GM18858 (cell line): ENCODE data around the gene TIGD6.
A peak's percentile ranks its signal among the peaks of the same experiment; 100 is the strongest.

ENCODE experiments used
- ATAC-seq: cut with Tn5 transposase; IDR thresholded peaks from one replicate; pipeline ENCODE4 v1.9.1; 2021; ENCODE audit not compliant: unreplicated experiment

The TIGD6 gene

GRCh38 chr5:149981206-149981605 is 19.2 kb downstream of the TIGD6 start:
- no peak for ATAC-seq

- no peak for ATAC-seq
Measured at GRCh38 chr5:149979896-149980295, 20.6 kb downstream of the TIGD6 start.

- no peak for ATAC-seq
Measured at GRCh38 chr5:149975409-149975808, 25.0 kb downstream of the TIGD6 start.

GRCh38 chr5:149969181-149969930 is 31.1 kb downstream of the TIGD6 start:
- ATAC-seq, result no peak

- no peak for ATAC-seq
Measured at GRCh38 chr5:149966946-149967345, 33.5 kb downstream of the TIGD6 start.

GRCh38 chr5:149963729-149964128 is 36.7 kb downstream of the TIGD6 start:
- ATAC-seq, result no peak

- ATAC-seq, result no peak
Measured at GRCh38 chr5:149962601-149963300, 37.7 kb downstream of the TIGD6 start.

- ATAC-seq, result no peak
Measured at GRCh38 chr5:149961957-149962409, 38.5 kb downstream of the TIGD6 start.

- ATAC-seq, result no peak
Measured at GRCh38 chr5:149961186-149961685, 39.2 kb downstream of the TIGD6 start.

- peak; percentile 97 for ATAC-seq
Measured at GRCh38 chr5:149960272-149961185, 39.9 kb downstream of the TIGD6 start, which contains the start of gene SLC26A2. Gene SLC26A2 (plus strand): TSS chr5:149960758. CDS start chr5:149977653, 16,895 bp downstream.

GRCh38 chr5:149959406-149960236 is 40.8 kb downstream of the TIGD6 start:
- ATAC-seq, result no peak

GRCh38 chr5:149957855-149958254 is 42.6 kb downstream of the TIGD6 start:
- ATAC-seq, result no peak

GRCh38 chr5:149956685-149957084 is 43.8 kb downstream of the TIGD6 start:
- no peak for ATAC-seq

GRCh38 chr5:149954798-149955197 is 45.7 kb downstream of the TIGD6 start:
- no peak for ATAC-seq

- ATAC-seq, result no peak
Measured at GRCh38 chr5:149953436-149954121, 46.9 kb downstream of the TIGD6 start.

- no peak for ATAC-seq
Measured at GRCh38 chr5:149951138-149951749, 49.2 kb downstream of the TIGD6 start.

- ATAC-seq, result no peak
Measured at GRCh38 chr5:149948993-149949392, 51.5 kb downstream of the TIGD6 start.

GRCh38 chr5:149946118-149946517 is 54.3 kb downstream of the TIGD6 start:
- ATAC-seq, result no peak

- ATAC-seq, result no peak
Measured at GRCh38 chr5:149944666-149945065, 55.8 kb downstream of the TIGD6 start, which contains the start of gene PDE6A. Gene PDE6A (minus strand): TSS chr5:149944793. CDS start chr5:149944673, 120 bp downstream.
